SU-DHL-6 (cell line): ENCODE results near the gene CCDC68.

Experiments used
- H2AFZ ChIP-seq: fragments of 200-600 bp; sonication (generic); 2 replicates; pipeline ENCODE4 v1.6.1; 2014; ENCODE audit warnings: low read depth, mild to moderate bottlenecking, moderate library complexity, mixed read lengths, antibody characterized with exemption, low read length; ENCODE audit not compliant: severe bottlenecking
- H3F3A ChIP-seq: fragments of 200-600 bp; shearing (Covaris generic); 2 replicates; pipeline ENCODE4 v1.6.0; 2016; ENCODE audit warnings: antibody characterized with exemption, mild to moderate bottlenecking; ENCODE audit not compliant: insufficient read depth
- H3K27ac ChIP-seq: fragments of 200-600 bp; sonication (generic); 2 replicates; pipeline ENCODE4 v1.5.1; 2016; ENCODE audit warnings: low read depth, mild to moderate bottlenecking, low read length, moderate library complexity, mixed read lengths
- H3K27me3 ChIP-seq: fragments of 200-600 bp; sonication (generic), shearing (Covaris generic); 2 replicates; pipeline ENCODE4 v1.6.0; 2014; ENCODE audit warnings: mild to moderate bottlenecking, low read length
- H3K36me3 ChIP-seq: fragments of 200-600 bp; sonication (generic); 2 replicates; pipeline ENCODE4 v1.6.1; 2014; ENCODE audit warnings: mild to moderate bottlenecking, low read length, mixed read lengths
- H3K4me2 ChIP-seq: fragments of 300-600, 200-600 bp; shearing (Covaris generic), sonication (generic); 2 replicates; pipeline ENCODE4 v1.6.0; 2014; ENCODE audit warnings: low read length, low read depth, mild to moderate bottlenecking; ENCODE audit not compliant: poor library complexity, severe bottlenecking
- H3K4me3 ChIP-seq: fragments of 200-600 bp; sonication (generic); 2 replicates; pipeline ENCODE4 v1.5.1; 2014; ENCODE audit warnings: antibody characterized with exemption, low read length, mild to moderate bottlenecking, mixed read lengths; ENCODE audit not compliant: insufficient read depth, poor library complexity, severe bottlenecking
- H3K79me2 ChIP-seq: fragments of 200-600 bp; sonication (generic); 2 replicates; pipeline ENCODE4 v1.6.1; 2014; ENCODE audit warnings: mild to moderate bottlenecking, low read length, moderate library complexity; ENCODE audit not compliant: insufficient read depth
- H3K9ac ChIP-seq: fragments of 200-600 bp; sonication (generic); 2 replicates; pipeline ENCODE4 v1.7.0; 2014; ENCODE audit warnings: mild to moderate bottlenecking, low read length
- H3K9me2 ChIP-seq: fragments of 200-600 bp; sonication (generic); replicated peaks from 2 replicates; pipeline ENCODE4 v1.6.1; 2014; ENCODE audit warnings: low read length; ENCODE audit not compliant: insufficient read depth
- H3K9me3 ChIP-seq: fragments of 200-600 bp; sonication (generic); 2 replicates; pipeline ENCODE4 v1.6.1; 2014; ENCODE audit warnings: low read length, mixed read lengths; ENCODE audit not compliant: insufficient read depth
- H4K20me1 ChIP-seq: fragments of 200-600 bp; sonication (generic); 2 replicates; pipeline ENCODE4 v1.6.1; 2014; ENCODE audit warnings: low read depth, mild to moderate bottlenecking, antibody characterized with exemption, low read length, moderate library complexity, mixed read lengths
- EZH2phosphoT487 ChIP-seq: fragments of 200-600 bp; sonication (generic), shearing (Covaris generic); conservative IDR thresholded peaks from 2 replicates; pipeline ENCODE4 v1.6.1; 2018; ENCODE audit warnings: mild to moderate bottlenecking, antibody characterized with exemption, low read length, moderate library complexity, mixed read lengths
- TF ChIP-seq, protein P1 (sequence below): fragments of 200-600 bp; sonication (generic); IDR thresholded peaks from one replicate; pipeline ENCODE4 v1.5.1; 2017; ENCODE audit warnings: antibody characterized with exemption, mild to moderate bottlenecking, low read length, moderate library complexity; ENCODE audit not compliant: insufficient read depth, poor library complexity, severe bottlenecking

Gene CCDC68

DNA sequence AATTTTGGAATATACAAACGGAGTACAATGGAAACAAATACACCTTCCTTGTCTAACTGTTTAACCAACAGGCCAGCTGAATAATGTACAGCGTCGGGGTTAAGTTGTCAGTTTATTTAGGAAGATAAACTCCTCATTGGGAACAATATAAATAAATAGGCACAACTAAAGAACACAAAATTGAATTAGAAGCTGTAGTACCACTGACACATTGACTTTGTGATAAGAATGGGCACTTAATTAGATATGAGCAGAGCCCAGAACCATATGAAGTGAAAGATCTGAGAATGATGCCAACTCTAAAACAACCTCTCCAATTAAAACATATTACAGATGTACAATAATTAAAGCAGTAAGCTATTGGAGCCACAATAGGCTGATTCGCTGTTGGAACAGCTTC lies 44.4 kb downstream of the CCDC68 start:
- no peak overlapping the region for H3K4me3 ChIP-seq
- no peak for TF ChIP-seq EZH2phosphoT487
- TF ChIP-seq, protein P1, sequence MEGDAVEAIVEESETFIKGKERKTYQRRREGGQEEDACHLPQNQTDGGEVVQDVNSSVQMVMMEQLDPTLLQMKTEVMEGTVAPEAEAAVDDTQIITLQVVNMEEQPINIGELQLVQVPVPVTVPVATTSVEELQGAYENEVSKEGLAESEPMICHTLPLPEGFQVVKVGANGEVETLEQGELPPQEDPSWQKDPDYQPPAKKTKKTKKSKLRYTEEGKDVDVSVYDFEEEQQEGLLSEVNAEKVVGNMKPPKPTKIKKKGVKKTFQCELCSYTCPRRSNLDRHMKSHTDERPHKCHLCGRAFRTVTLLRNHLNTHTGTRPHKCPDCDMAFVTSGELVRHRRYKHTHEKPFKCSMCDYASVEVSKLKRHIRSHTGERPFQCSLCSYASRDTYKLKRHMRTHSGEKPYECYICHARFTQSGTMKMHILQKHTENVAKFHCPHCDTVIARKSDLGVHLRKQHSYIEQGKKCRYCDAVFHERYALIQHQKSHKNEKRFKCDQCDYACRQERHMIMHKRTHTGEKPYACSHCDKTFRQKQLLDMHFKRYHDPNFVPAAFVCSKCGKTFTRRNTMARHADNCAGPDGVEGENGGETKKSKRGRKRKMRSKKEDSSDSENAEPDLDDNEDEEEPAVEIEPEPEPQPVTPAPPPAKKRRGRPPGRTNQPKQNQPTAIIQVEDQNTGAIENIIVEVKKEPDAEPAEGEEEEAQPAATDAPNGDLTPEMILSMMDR = no peak
- no peak overlapping the region for H3K4me2 ChIP-seq
- no peaks in the 10 kb centered on the region for H3K9me3 ChIP-seq
- H3K36me3 ChIP-seq = no peaks in the 10 kb centered on the region
- H3K9me2 ChIP-seq = no peaks in the 10 kb centered on the region
- no peaks in the 10 kb centered on the region for H3F3A ChIP-seq
- H2AFZ ChIP-seq = no peak overlapping the region
- H3K9ac ChIP-seq = no peak overlapping the region
- no peaks in the 10 kb centered on the region for H4K20me1 ChIP-seq
- no peak overlapping the region for H3K27ac ChIP-seq
- H3K79me2 ChIP-seq = no peaks in the 10 kb centered on the region
- H3K27me3 ChIP-seq = no peaks in the 10 kb centered on the region

DNA sequence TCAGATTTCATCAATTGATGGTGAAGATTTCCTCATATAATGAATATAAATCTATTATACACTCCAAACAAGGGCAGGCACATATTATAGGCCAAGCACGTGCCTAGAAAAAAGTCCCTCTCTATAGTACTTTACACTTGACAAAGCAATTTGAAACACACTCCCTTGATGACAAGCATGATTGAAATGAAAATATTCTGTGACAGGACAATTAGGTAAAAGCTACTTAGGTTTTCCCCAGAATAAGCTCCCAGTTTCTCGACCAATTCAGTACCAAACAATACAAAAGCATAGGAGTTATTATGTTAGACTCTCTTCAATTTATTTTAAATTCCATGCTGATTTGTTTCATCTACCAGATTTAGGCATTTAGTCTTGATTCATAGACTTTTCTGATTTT lies 47.7 kb downstream of the CCDC68 start:
- H3K4me3 ChIP-seq = no peak overlapping the region
- H3K9ac ChIP-seq = no peak overlapping the region
- no peak overlapping the region for H2AFZ ChIP-seq
- H3K27me3 ChIP-seq = no peaks in the 10 kb centered on the region
- no peaks in the 10 kb centered on the region for H3F3A ChIP-seq
- H3K27ac ChIP-seq = no peak overlapping the region
- no peaks in the 10 kb centered on the region for H4K20me1 ChIP-seq
- H3K9me3 ChIP-seq = no peaks in the 10 kb centered on the region
- TF ChIP-seq, protein P1 = no peak
- no peak for TF ChIP-seq EZH2phosphoT487
- H3K9me2 ChIP-seq = no peaks in the 10 kb centered on the region
- no peaks in the 10 kb centered on the region for H3K36me3 ChIP-seq
- H3K79me2 ChIP-seq = no peaks in the 10 kb centered on the region
- no peak overlapping the region for H3K4me2 ChIP-seq

DNA sequence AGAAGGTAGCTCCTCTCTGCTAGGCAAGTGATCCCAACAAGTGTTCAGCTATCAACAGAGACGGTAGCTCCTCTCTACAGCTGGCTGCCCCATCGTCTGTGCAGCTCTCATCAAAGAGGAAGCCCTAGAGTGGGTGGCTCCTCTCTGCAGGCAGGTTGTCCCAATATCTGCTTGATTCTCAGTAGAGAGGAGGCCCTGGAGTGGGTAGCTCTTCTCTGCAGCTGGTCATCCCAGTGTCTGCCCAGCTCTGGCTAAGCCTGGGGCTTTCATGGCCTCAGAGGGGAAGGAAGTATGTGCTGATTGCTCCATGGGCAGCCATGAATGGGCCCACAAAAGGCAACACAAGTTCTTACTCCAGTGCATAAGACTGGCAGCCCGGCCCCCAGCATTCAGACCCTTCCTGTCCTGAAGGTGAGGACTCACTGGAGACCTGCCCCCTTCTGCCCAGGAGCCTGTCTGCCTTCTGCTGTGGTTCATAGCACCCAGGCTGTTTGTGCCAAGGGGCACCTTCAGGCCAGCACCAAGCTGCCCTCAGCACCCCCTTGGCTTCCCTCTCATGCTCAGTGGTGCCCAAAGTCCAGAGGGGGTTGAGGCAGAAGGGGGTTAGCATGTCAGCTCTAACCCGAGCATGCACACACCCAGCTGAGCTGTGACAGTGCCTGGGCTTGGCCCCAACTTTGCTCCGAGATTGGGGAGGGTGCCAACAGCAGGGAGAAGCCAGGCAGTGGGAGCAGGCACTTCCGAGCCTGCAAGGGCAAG lies 48.9 kb downstream of the CCDC68 start:
- Histone ChIP-seq H3K4me2 (no peak overlapping the region), H3K9me2 (no peaks in the 10 kb centered on the region), H3F3A (no peaks in the 10 kb centered on the region), H4K20me1 (no peaks in the 10 kb centered on the region), H3K9ac (no peak overlapping the region), H3K9me3 (no peaks in the 10 kb centered on the region), H2AFZ (no peak overlapping the region), H3K36me3 (no peaks in the 10 kb centered on the region), H3K27ac (no peak overlapping the region), H3K79me2 (no peaks in the 10 kb centered on the region), H3K27me3 (no peaks in the 10 kb centered on the region), H3K4me3 (no peak overlapping the region)
- TF ChIP-seq, protein P1 = no peak
- TF ChIP-seq EZH2phosphoT487 = no peak
